Ammon's horn (tissue), 1 donor: Measurements from ENCODE around the gene SLC4A7.
"Not testable (repeated sequence)": the region's sequence is repeated elsewhere in the genome, so short reads cannot be mapped to it uniquely, and the experiment has no call there.

Experiments
- DNase-seq: peaks from one replicate; pipeline ENCODE4 v3.0.0-alpha.2; 2016; ENCODE audit warnings: low spot score

The SLC4A7 gene

DNA sequence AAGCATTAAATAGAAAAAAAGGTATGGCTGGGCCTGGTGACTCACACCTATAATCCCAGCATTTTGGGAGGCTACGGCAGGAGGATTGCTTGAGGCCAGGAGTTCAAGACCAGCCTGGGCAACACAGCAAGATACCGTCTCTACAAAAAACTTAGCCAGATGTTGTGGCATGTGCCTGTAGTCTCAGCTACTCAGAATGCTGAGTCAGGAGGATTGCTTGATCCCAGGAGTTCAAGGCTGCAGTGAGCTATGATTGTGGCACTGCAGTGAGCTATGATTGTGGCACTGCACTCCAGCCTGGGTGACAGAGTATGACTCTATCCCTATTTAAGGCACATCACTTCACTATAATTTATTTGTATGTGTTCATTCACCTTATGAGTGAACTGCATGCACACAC lies 54.3 kb downstream of the SLC4A7 start:
- DNase-seq: no peak

DNA sequence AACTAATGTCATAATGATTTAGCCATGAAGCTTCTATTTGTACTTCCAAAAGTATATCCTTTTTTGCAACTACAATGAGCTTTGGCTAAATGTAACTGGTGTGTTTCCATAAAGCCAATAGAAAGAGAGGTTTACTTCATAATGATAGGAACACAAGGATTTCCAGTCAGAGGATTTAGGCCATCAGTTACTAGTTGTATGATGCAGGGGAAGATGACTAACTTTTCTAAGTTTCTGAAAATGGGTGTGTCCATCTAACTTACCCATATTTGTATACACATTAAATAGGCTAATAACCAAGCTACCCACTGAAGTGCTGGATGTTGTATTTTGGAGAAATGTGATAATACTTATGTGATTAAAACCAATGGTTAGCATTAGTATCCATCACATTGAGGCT lies 55.7 kb downstream of the SLC4A7 start:
- no peak for DNase-seq

GRCh38 chr3:27426926-27427325 lies 57.3 kb downstream of the SLC4A7 start:
- DNase-seq: no peak

GRCh38 chr3:27425896-27426565 lies 58.2 kb downstream of the SLC4A7 start:
- no peak for DNase-seq

DNA sequence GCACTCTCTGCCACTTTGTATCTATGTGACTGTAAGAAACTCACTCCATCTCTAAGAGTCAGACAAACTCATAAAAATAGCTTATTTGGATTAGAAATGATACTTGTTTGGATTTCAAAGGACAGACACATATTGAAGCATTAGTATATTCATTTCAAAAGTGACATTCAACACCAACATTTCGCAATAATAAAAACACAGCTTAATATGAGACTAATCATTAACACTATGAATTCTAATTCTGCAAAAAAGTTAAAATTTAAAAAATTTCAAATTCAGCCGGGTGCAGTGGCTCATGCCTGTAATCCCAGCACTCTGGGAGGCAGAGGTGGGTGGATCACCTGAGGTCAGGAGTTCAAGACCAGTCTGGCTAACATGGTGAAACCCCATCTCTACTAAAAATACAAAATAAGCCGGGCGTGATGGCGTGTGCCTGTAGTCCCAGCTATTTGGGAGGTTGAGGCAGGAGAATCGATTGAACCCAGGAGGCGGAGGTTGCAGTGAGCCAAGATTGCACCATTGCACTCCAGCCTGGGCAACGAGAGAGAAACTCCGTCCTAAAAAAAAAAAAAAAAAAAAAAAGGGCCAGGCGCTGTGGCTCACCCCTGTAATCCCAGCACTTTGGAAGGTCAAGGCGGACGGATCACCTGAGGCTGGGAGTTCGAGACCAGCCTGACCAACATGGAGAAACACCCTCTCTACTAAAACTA lies 59.2 kb downstream of the SLC4A7 start:
- not testable (repeated sequence) for DNase-seq

DNA sequence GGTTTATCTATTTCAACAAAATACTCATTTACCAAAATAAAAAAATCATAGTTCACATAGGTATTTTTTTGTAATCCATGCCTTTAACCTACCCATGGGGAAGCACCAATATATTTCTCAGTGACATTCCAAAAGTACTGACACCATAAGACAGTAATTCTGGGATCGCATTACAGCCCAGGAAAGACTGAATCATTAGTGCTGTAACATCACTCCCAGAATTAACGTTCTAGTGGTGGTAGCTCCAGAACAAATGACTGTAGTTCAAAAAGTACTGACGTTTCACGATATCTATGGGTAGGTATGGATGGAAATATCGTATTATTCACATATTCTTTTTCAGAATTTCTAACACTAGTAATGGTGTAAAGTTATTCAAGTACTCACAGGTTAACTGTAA lies 60.7 kb downstream of the SLC4A7 start:
- no peak for DNase-seq

GRCh38 chr3:27422617-27423016 lies 61.6 kb downstream of the SLC4A7 start:
- DNase-seq: no peak

DNA sequence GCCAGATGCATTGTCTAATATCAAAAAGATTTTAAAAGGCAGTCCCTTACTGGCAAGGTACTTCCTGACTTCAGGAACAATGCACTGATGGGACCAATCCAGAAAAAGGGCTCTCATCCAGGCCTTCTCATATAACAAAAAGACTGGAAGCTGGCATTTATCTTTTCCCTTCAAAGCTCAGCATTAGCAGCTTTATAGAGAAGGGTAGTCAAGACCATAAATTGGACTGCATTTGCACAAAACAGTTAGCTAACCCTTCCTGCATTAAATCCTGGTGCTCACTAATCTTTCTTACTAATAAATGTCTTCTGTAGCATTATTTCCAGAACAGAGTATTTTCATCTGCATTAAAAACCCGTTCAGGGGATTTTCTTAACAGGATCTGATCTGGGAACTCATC lies 69.0 kb downstream of the SLC4A7 start:
- DNase-seq: no peak

- no peak for DNase-seq
Measured at GRCh38 chr3:27392950-27393679, 91.1 kb downstream of the SLC4A7 start.

DNA sequence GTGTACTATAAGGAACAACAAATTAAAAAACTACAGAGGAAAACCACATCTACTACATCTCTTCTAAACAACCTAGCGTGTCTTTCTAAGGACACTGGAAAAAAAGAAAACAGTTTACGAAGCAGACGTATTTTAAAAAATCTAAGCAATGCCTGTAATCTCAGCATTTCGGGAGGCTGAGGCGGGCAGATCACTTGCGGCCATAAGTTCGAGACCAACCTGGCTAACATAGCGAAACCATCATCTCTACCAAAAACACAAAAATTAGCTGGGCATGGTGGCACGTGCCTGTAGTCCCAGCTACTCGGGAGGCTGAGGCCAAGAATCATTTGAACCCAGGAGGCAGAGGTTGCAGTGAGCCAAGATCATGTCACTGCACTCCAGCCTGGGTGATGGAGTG lies 91.8 kb downstream of the SLC4A7 start:
- DNase-seq: not testable (repeated sequence)

DNA sequence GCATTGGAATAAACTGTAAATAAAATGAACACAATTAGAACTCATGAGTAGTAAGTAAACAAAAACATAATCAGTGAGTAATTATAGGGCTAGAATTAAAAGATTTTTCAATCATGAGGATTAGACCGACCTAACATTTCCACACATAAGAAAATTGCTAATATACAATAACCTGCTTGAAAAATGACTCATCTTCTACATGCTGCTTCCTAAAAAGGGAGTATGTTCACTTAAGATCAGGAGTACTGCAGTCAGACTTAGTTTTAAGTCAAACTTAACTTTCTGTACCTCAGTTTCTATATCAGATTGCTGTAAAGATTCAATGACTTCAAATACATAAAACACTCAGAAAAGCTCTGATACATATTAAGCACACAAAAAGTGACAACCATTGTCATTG lies 92.4 kb downstream of the SLC4A7 start:
- no peak for DNase-seq

- no peak for DNase-seq
Measured at GRCh38 chr3:27387625-27388024, 96.6 kb downstream of the SLC4A7 start.

DNA sequence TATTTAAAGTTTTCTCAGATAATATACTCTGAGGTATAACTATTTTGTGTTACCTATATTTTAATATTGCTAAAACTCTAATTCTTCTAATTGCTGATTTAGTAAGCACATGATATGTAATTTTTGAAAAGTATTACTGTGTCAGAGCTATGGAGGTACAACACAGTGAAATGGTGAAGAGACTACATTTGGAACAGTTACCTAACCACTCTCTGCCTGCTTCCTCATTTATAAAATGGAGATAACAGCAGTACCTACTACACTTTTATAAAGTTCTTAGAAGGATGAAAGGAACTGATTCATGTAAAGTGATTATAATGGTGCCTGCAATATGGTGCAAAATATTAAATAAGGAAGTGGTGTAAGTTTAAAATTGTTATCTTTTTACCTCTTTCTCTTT lies 98.7 kb downstream of the SLC4A7 start:
- DNase-seq: no peak

GRCh38 chr3:27384191-27384590 lies 100.0 kb downstream of the SLC4A7 start:
- no peak for DNase-seq

- DNase-seq: no peak
Measured at GRCh38 chr3:27380433-27381357, 103.5 kb downstream of the SLC4A7 start.

DNA sequence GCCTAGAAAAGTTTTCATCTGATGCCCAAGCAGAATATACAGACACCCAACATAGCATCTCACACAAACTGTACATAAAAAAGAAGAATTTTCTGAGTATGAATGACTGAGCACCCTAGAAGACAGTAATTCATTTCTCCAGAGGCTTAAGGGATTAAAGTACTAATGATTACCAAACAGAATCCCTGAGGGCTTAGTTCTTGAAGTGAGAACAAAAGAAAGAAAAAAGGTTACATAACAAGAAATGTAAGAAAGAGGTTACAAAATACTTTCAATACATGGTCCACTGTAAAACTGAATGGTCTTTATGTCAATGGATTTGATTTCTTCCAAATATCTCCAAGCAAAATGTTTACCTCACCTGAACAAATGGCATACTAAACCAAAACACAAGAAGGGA lies 105.9 kb downstream of the SLC4A7 start:
- DNase-seq: no peak

- DNase-seq: no peak
Measured at GRCh38 chr3:27376109-27376772, 107.9 kb downstream of the SLC4A7 start.

- DNase-seq: peak; percentile 93
Measured at GRCh38 chr3:27368831-27369607, 115.2 kb downstream of the SLC4A7 start, which contains the start of gene NEK10. TSS of gene NEK10 (minus strand) at chr3:27369383. CDS start at chr3:27352882, 16,501 bp downstream.

DNA sequence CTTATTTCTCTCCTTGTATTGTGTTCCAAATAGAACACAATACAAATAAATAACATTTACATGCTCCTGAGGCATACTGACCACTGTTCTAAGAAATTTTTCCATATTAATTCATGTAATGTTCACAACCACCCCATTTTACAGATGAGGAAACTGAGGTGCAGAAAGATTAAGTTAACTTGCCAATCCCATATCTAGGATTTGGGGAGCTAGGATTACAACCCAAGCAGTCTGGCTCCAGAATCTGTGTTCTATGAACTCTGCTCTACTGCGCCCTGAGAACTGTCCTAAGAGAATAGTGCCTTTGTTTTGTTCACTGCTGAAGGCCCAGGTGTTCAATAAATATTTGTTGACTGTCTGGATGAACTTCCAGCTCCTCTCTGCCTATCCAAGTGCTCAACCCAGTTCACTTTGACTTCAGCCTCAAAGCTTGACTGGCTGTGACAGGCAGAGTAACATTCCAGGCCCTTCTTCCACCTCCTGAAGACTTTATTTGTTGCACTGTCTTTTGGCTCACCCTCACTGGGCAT lies 118.1 kb downstream of the SLC4A7 start:
- no peak for DNase-seq
